Nephron progenitor cell (in vitro differentiated cells): Measurements from ENCODE around the gene AP1B1.

Source experiments
- DNase-seq: peaks from one replicate; pipeline ENCODE4 v3.0.0; 2021
- H3K27ac Mint-ChIP-seq: 2 replicates; pipeline ENCODE4 v1.8.0; 2021; ENCODE audit warnings: mild to moderate bottlenecking, moderate library complexity, mixed read lengths
- H3K27me3 Mint-ChIP-seq: 2 replicates; pipeline ENCODE4 v1.8.0; 2021; ENCODE audit warnings: mild to moderate bottlenecking, low read depth, mixed read lengths; ENCODE audit not compliant: poor library complexity
- H3K36me3 Mint-ChIP-seq: 2 replicates; pipeline ENCODE4 v1.8.0; 2021; ENCODE audit warnings: low read depth, mixed read lengths
- H3K4me1 Mint-ChIP-seq: 2 replicates; pipeline ENCODE4 v1.8.0; 2021; ENCODE audit warnings: mixed read lengths
- H3K4me3 Mint-ChIP-seq: 2 replicates; pipeline ENCODE4 v1.8.0; 2021; ENCODE audit warnings: mild to moderate bottlenecking, moderate library complexity, mixed read lengths
- H3K9me3 Mint-ChIP-seq: 2 replicates; pipeline ENCODE4 v1.8.0; 2021; ENCODE audit warnings: mild to moderate bottlenecking, moderate library complexity, mixed read lengths
- CTCF ChIP-seq: fragments of 200-600 bp; sonication (generic); IDR thresholded peaks from 2 replicates; pipeline ENCODE4 v1.5.0; 2021; ENCODE audit warnings: antibody characterized with exemption

AP1B1 gene

GRCh38 chr22:29313576-29314466 is 74.5 kb downstream of the AP1B1 start:
- H3K9me3 Mint-ChIP-seq = peaks cover 16% of the 10 kb centered on the region
- peak overlapping the region; percentile 71 for H3K4me3 Mint-ChIP-seq
- no peak for TF ChIP-seq CTCF
- H3K27me3 Mint-ChIP-seq = peaks cover 50% of the 10 kb centered on the region
- H3K27ac Mint-ChIP-seq = no peak overlapping the region
- H3K36me3 Mint-ChIP-seq = no peaks in the 10 kb centered on the region
- peaks cover 27% of the 10 kb centered on the region for H3K4me1 Mint-ChIP-seq
- DNase-seq = no peak

GRCh38 chr22:29313126-29313575 is 75.2 kb downstream of the AP1B1 start:
- no peak for DNase-seq
- Mint-ChIP-seq H3K4me1 (peaks cover 27% of the 10 kb centered on the region), H3K27ac (no peak overlapping the region), H3K36me3 (no peaks in the 10 kb centered on the region), H3K9me3 (peaks cover 16% of the 10 kb centered on the region), H3K27me3 (peaks cover 50% of the 10 kb centered on the region), H3K4me3 (no peak overlapping the region)
- peak; percentile 65 for TF ChIP-seq CTCF

- TF ChIP-seq CTCF = no peak
- Mint-ChIP-seq H3K9me3 (peaks cover 16% of the 10 kb centered on the region), H3K4me1 (peaks cover 27% of the 10 kb centered on the region), H3K27ac (no peak overlapping the region), H3K27me3 (peaks cover 49% of the 10 kb centered on the region), H3K36me3 (no peaks in the 10 kb centered on the region), H3K4me3 (no peak overlapping the region)
- no peak for DNase-seq
Measured at GRCh38 chr22:29312218-29313125, 75.9 kb downstream of the AP1B1 start.

- H3K36me3 Mint-ChIP-seq = no peaks in the 10 kb centered on the region
- DNase-seq = no peak
- peaks cover 27% of the 10 kb centered on the region for H3K4me1 Mint-ChIP-seq
- H3K9me3 Mint-ChIP-seq = peaks cover 8% of the 10 kb centered on the region
- no peak overlapping the region for H3K4me3 Mint-ChIP-seq
- no peak for TF ChIP-seq CTCF
- no peak overlapping the region for H3K27ac Mint-ChIP-seq
- peaks cover 41% of the 10 kb centered on the region for H3K27me3 Mint-ChIP-seq
Measured at GRCh38 chr22:29311464-29312217, 76.7 kb downstream of the AP1B1 start.

- Mint-ChIP-seq H3K36me3 (no peaks in the 10 kb centered on the region), H3K27me3 (peaks cover 34% of the 10 kb centered on the region), H3K4me1 (peaks cover 29% of the 10 kb centered on the region), H3K4me3 (no peak overlapping the region), H3K27ac (no peak overlapping the region), H3K9me3 (peaks cover 6% of the 10 kb centered on the region)
- peak; percentile 84 for DNase-seq
- no peak for TF ChIP-seq CTCF
Measured at GRCh38 chr22:29310863-29311339, 77.5 kb downstream of the AP1B1 start.
